CD4-positive, alpha-beta T cell treated with Interleukin-6 for 4 hours (primary cell): ENCODE data around the gene ECM1.
A peak's percentile ranks its signal among the peaks of the same experiment; 100 is the strongest.

Experiments used
- DNase-seq: peaks from one replicate; pipeline ENCODE4 v3.0.0-alpha.2; 2020; ENCODE audit warnings: mixed read lengths

ECM1 gene

GRCh38 chr1:150513351-150513791 lies 5.5 kb downstream of the ECM1 start:
- no peak for DNase-seq

- DNase-seq, result no peak
Observed at GRCh38 chr1:150514260-150514659, 6.4 kb downstream of the ECM1 start.

DNA sequence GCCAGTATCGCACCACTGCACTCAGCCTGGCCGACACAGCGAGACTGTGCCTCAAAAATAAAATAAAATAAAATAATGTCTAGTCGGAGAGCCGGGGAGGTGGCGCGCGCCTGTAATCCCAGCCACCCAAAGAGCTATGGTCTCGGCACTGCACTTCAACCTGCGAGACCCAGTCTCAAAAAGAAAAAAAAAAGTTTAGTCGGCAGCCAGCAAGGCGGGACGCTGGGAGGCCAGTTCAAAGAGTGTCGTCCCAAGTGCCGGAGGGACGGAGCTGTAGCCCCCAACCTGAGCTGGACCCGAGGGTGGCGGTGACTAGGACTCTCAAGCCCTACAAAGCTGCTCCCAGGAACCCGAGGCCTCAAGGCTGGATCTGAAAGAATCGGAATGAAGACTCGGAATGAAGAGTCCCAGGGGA lies 7.0 kb downstream of the ECM1 start:
- DNase-seq, result no peak

DNA sequence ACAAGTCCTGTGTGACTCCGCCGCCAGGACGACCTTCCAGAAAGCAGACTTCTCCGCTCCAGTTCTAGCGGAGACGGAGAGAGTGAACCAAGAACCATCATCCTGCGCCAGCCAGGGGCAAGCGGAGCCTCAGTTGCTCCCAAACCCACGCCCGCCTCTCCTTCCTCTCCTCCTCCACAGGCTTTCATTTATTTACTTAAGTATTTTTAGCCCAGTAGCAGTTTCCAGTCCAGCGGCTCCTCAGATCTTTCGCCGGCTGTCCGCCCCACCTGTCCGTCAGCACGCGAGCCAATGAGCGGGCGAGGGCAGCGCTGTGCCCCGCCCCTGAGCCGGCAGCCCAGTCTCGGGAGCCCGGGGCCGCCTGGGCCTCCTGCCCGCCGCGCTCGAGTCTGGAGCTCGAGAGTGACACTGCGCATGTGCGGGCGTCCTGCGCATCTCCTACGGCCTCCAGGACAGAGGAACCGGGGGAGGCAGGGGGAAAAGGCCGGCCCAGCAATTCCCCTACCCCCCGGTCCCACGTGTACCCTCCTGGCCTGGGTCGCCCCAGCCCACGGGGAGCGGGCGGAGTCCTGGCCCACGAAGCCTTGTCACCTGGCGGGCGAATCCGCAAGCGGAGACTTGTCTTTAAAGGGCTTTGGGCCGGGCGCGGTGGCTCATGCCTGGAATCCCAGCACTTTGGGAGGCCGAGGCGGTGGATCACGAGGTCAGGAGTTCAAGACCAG lies 7.6 kb downstream of the ECM1 start, which contains the start of gene FALEC:
FALEC (plus strand) TSS at position 425 of the 722 bp plus-strand sequence.
- peak; percentile 93 for DNase-seq

- DNase-seq, result peak; percentile 27
Observed at GRCh38 chr1:150516050-150516591, 8.2 kb downstream of the ECM1 start.

GRCh38 chr1:150516616-150517015 lies 8.7 kb downstream of the ECM1 start:
- DNase-seq, result no peak

DNA sequence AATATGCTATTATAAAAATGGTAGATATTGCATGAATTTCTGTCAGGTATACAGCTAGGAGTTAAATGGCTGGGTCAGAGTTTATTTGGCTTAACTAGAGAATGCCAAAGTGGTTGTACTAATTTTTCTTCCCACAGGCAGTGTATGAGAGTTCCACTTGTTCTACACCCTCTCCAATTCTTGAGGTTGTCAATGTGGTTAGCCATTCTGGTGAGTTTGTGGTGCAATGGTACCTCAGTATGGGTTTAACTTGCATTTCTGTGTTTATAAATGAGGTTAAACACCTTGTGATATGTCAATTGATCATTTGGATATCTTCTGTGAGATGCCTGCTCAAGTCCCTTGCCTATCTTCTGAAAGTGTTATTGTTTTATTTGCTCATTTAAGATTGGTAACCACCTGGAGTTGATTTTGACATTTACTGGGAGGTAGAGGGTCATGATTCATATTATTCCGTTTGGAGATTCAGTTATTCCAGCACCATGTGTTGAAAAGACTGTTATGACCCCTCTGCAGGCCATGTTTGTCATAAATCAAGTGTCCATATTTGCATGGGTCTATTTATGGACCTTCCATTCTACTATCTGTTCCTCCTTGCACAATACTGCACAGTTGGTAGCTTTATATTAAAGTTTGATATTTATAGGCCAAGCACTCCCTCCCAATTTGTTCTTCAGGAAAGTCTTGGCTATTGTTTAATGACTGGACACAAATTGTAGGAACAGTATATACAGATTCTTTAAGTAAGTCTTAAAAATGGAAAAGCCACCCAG lies 13.5 kb downstream of the ECM1 start:
- DNase-seq, result no peak

GRCh38 chr1:150525348-150525747 lies 17.4 kb downstream of the ECM1 start:
- DNase-seq, result no peak

DNA sequence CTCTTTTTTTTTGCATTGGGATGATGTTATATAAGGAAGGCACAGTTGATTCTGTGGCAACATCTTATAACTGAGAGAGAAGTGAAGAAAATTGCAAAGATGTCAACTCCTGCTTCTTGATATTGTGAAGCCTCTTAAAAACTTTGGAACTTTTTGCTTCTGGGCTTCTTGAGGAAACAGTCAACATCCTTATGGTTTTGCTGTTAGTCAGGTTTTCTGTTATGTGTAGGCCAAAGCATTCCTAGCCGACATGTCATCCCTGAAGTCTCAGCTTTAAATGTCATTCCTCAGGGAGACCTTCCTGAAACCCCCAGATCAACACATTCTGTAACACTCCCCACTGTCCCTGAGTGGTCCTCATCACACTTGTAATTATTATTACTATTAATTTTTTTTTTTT lies 20.3 kb downstream of the ECM1 start:
- DNase-seq, result no peak

GRCh38 chr1:150529017-150529416 lies 21.1 kb downstream of the ECM1 start:
- DNase-seq, result no peak

DNA sequence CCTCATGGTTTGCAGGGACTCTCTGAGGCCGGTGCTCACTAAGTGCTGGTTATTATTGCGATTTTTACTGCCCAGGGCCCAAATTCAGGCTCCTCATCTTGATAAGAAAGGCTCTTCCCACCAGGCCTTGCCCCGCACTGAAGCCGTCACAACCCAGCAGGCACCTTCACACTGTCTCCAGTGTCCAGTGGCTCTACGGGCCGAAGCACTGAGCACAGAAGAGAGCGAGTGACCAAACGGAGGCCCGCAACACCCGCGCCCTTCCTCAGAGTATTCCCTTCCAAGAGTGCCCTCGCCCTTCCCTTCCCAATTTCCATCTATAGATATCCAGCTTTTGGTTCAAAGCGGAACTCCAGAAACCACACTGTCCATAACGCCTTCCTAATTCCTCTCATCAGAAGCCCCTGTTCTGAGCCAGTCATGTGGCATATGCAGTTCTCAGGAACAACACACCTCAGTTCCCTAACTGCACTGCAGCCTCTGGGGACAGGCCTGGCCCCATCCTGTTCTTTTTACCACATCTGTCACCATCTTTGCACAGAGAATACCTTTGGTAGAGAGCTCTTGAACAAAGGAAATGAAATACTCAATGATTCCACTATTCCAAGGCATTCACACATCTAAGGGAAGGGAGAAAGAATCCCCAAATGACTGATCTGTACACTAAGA lies 22.7 kb downstream of the ECM1 start:
- no peak for DNase-seq

DNA sequence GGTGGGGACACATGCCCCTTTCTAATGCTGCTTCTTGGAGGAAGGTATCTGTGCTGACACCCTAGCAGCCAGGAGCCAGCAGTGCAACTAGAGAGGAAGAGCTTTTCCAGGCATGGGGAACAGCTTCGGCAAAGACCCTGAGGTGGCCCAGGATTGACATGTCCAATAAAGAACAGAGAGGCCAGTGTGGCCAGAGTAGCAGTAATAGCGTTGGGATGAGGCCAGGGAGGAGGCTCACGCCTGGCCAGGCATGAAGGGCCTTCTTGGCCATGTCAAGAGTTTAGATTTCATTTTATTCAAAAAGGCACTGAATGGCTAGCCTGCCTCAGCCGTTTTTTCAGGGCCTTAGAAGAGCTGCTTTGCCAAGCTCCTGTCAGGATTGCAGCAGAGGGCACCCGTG lies 25.0 kb downstream of the ECM1 start:
- DNase-seq, result no peak

DNA sequence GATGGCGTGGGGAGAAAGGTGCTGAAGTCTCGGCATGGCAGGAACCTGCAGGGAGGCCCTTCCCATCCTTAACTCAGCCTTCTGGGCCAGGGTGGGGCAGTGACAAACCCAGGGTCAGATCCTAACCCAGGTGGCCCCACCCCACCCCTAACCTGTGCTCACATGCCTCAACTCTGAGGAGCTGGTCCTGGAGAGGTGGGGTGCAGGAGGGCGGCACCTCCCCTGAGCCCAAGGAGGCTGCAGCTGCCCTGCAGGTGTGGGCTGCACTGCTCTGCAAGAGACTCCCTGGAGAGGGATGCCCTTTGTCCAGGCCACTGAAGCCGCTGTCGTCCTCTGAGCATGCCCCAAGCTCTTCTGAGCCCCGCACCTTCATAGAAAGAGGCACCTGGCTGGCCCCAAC lies 26.1 kb downstream of the ECM1 start:
- no peak for DNase-seq

DNA sequence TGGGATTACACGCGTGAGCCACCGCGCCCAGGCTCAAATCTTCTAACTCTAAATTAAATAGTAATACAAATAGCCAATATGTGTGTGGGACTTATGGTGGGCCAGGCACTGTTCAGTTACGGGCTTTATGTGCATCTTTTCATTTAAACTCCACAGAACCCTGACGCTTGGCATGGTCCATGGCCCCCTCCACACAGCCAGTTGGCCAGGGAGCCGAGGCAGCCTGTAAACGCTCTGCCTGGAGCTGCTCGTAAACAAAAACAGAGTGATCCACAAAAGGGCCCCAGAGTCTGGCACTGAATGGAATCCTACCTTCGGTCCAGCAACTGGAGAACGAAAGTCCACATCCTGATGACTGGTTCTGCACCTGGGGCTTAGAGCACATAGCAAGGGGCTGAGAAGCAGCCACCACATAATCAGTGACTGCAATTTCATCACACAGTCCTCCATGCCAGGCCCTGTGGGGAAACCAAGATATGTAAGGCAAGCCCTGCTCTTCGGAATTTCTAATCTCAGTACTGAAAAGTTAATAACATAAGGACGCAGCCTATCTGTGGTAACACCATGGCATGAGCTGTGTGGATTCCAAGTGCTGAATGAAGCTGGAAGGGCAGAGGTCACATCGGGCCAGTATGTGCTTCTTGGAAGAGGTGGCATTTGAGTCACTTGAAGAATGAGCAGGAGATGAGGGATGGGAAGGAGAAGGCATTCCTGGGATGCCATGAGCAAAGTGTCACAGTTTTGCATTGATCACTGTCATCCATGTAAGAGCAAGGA lies 27.8 kb downstream of the ECM1 start:
- no peak for DNase-seq

- DNase-seq, result no peak
Observed at GRCh38 chr1:150536836-150537731, 29.2 kb downstream of the ECM1 start.

- DNase-seq, result no peak
Observed at GRCh38 chr1:150537732-150538684, 30.1 kb downstream of the ECM1 start.

DNA sequence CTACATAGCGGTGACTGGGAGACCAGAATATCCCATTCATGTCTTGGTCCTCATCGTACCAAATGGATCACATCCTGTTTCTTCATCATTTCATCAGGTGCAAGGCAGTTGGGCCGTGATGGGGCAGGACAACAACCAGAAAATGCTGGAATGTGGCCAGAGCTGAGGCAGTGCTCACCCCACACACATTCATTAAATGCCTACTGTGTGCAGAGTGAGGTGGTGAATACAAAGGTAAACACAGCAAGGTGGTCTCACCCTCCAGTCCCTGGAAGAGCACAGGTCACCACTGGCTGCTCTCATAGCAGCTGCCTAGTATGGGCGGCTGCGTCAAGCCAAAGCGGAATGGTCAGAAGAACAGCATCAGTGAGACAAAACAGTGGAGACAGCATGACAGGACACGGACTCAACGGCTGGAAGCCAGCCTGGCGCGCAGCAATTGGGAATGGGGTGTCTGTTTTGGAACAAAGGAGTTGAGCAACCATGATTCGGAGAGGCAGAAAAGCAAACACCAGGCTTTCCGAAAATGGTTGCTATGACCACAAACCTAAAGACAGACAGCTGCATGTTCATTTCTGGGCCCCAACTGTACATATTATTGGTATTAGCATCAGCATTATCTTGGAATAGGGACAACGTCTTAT lies 35.7 kb downstream of the ECM1 start:
- DNase-seq, result no peak

GRCh38 chr1:150544204-150544603 lies 36.3 kb downstream of the ECM1 start:
- DNase-seq, result no peak

- no peak for DNase-seq
Observed at GRCh38 chr1:150545486-150546032, 37.6 kb downstream of the ECM1 start.
